HG03025 (cell line): ENCODE results near the gene LAMTOR2.

ENCODE experiments used
- ATAC-seq: cut with Tn5 transposase; IDR thresholded peaks from one replicate; pipeline ENCODE4 v1.9.1; 2021; ENCODE audit warnings: mild to moderate bottlenecking, moderate library complexity; ENCODE audit not compliant: unreplicated experiment, low FRiP score

The LAMTOR2 gene

DNA sequence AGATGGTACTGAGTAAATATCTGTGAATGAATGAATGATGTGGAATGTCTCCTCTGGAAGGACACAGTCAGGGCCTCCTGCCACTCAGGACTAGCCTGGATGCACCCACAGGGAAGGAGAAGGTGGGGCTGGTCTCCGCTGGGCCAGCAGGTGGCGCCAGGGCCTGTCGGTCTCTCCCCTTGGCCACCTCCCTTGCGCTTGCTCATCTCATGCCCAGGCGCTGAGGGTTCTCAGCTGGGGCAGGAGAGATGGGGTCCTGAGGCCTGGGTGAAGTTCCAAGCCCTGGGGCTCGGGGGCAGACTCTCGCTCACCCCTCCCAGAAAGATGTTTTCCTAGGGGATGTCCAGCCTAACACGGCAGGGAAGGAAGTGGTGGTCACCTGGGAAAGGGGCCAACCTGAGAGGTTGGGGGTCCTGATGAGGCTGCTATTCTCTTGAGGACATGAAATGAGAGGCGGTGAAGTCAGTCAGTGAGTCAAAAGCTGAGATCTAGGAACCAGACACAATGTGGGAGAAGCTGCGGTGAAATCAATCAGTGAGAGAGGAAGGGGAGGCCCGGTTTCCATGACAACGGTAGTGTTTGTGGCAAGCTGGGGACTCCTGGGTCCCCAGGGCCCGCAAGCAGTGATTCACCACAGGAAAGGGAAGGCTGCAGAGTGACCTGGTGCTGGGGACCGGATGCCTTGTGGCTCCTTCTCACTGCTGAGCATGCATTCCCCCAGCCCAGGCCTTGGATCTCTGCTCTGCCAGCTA is 42.2 kb downstream of the LAMTOR2 start:
- peak; percentile 48 for ATAC-seq

DNA sequence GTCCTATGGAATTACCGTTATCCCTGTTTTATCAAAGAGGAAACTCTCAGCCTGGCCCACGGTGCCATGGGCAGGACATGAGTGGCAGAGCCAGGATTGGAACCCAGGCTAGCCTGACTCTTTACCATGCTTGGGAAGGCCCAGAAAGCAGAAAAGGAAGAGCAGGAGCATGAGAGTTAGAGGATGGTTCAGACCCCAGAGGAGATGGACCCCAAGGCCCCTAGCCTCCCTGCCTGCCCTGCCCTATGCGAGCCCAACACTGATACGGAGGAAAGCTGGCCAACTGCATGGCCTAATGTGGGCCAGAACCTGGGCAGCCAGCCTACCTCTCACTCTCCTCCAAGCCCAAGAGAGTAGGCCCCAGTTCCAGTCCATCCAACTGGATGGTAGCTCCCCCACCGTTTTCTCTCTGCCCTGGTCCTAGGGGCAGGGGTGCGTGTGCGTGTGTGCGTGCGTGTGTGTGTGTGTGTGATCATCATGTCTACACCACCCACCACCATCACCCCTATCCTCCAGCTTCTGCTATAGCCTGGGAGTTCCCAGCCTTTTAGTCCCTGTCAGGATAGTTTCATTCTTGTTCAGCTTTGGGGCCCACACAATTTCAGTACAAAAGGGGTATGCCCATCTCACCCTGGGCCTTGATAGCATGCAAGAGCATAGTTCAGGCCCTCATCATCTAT is 43.1 kb downstream of the LAMTOR2 start:
- ATAC-seq: no peak

DNA sequence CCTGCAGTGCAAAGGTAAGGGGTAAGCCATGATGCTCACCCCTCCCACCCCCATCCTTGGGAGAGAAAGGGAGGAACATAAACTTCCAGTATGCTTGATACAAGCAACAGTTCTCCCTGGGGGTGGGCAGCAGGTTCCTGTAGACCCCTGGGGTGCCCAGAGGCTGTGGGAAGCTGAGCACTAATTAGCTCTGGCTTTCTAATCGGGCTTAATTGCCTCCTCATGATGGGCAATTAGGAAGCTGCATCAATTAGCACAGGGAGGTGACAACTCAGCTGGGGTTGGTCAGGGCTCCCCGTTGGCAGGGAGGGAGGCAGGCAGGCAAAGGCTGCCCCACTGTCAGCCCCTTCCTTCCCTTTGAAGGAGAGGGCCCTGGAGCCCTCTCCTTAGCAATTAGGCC is 44.2 kb downstream of the LAMTOR2 start:
- ATAC-seq: no peak

DNA sequence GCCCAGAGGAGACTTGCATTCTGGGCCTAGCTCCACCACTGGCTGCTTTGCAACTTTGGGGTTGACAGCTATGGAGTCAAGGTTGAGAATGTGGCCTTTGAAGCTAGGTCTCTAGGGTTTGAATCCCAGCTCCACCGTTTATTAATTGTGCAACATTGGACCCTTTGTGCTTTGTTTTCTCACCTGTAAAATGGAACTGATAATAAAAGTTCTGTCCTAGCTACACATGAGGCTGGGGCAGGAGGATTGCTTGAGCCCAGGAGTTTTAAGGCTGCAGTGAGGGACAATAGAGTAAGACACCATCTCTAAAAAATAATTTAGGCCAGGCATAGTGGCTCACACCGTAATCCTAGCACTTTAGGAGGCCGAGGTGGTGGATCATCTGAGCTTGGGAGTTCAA is 44.7 kb downstream of the LAMTOR2 start:
- ATAC-seq: no peak

DNA sequence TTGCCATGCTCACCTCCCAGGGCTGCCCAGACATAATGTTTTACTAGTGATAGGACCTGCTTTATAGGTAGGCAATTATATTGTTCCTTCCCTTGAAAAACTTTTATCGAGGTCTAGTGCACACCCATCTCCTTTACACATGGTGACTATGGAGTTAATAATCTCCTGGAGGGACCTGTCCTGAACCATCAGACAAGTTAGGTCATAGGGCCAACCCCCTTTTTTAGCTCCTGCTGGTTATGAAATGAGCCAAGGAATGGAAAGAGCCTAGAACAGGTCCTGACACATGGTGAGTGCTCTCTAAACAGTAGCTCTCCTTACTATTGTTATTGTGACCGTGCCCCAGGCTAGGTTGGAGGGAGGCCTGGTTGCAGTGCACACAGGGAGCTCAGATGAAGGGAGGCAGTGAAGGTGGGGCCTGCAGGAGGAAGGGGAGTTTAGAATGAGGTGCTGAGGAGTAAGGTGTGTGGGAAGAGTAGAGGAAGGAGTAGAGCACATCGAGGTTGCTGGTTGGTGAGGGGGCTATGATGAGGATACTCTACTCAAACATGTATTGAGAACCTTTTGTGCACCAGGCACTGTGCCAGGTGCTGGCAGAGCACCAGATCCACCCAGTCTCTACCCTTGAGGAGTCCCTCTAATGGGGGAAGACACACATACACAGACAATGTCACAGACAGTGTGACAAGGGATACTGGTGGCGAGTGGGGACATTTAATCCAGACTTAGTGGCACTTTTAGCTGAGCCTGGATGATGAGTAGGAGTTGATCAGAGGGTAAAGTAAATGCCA is 45.8 kb downstream of the LAMTOR2 start:
- ATAC-seq: no peak

DNA sequence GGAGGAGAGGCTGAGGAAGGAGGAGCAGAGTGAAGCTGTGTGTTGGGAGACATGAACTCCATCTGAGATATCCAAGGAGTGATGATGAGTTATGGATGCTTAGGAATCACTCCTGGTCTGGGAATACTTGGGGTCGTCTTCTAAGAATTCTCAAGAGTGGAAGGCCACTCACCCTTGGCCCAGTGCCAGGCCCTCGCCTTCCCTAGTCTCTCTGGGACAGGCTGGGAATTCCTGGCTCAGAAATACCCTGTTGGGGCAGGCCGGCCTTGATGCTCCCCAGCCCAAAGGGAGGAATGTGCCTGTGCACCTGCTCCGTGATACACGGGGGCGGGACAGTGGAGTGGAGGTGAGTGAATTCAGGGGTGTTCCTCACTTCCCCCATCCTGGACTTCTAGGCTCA is 47.3 kb downstream of the LAMTOR2 start:
- ATAC-seq: no peak

DNA sequence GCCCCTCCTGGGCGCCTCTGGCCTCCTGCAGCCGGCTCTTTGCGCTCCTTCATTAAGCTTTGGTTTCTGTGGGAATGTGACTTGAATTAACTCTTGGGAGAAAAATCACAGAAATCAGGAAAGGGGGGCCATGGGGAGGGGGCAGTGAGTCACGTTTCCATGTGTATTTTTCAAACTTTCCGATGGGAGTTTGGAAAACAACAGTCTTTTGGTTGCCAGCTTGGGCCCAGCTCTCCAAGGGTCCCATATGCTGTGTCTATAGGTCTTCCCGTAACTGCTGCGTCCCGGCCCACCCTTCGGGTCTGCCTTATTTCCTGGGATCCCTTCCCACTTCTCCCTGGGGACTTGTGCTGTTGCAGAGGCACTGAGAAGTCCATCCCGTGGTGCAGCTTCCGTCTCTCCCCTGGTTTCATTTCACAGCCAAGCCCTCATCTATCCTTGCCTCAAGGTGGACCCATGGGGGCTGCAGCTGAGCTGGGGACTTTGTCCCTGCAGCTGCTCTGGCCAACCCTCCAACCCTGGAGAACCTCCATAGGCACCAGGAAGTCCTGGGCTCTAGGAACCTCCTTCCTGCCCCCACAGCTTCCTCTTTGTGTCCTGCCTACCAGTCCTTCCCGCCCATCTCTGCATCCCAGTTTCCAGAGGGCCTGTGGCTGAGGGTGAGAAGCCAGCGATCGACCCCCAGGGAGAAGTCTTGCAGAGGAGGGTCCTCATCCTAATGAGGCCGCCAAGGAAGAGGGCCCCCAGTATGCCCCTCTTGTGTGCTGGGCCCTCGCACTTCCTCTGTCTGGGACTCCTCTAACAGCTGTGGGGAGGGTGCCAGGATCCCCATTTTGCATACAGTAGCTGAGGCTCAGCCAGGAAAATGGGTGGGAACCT is 48.3 kb downstream of the LAMTOR2 start:
- no peak for ATAC-seq

DNA sequence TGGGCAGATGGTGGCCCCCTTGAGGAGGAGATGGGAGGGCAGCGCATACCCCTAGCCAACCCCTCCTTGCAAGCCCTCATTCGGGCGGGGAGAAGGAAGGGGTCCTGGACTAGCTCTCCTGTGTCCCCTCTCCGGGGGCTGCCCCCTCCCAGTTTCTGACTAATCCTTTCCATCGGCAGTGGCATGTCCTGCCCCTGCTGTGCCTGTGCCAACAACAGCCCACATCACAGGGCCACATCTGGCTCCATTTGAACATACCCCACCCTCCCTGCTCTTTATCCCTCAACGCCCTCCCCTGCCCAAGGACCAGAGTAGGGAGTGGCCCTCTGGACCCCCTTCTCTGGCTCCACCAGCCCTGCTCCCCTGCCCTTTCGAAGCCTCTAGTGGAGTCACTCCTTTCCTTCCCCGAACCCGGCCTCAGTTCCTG is 49.0 kb downstream of the LAMTOR2 start:
- ATAC-seq: no peak

DNA sequence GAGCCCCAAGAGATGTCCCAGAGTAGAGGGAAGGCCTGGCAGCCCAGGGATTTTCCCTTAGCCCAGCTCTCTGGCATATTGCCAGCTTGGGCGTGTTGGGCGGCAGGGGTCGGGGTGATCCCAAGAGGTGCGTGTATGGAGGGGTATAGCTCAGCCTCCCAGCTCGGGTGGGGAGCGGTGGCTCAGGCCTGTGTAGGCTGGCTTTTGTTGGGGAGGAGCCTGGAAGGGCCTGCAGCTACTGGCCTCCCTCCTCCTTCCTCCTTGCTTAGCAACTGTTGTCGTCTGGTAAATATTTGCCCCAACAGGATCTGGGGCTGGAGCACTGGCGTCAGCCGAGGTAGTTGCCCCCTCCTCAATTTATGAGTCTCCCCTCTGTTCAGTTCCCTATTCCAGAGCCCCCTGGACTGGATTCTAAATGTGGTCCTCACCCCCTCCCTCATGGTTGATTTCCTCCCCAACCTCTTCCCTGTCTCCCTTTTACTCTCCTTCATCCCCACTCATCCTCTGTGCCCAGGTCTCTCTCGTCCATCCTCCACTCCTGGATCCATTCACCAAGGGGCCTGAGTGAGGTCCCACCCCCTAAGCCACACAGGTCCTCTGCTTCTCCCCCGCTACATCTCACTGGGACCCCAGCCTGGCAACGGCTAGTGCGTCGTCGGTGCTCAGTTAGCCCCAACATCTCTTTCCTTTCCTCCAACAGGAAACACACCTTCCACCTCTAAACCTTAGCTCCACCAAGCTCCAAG is 49.7 kb downstream of the LAMTOR2 start:
- ATAC-seq: no peak

DNA sequence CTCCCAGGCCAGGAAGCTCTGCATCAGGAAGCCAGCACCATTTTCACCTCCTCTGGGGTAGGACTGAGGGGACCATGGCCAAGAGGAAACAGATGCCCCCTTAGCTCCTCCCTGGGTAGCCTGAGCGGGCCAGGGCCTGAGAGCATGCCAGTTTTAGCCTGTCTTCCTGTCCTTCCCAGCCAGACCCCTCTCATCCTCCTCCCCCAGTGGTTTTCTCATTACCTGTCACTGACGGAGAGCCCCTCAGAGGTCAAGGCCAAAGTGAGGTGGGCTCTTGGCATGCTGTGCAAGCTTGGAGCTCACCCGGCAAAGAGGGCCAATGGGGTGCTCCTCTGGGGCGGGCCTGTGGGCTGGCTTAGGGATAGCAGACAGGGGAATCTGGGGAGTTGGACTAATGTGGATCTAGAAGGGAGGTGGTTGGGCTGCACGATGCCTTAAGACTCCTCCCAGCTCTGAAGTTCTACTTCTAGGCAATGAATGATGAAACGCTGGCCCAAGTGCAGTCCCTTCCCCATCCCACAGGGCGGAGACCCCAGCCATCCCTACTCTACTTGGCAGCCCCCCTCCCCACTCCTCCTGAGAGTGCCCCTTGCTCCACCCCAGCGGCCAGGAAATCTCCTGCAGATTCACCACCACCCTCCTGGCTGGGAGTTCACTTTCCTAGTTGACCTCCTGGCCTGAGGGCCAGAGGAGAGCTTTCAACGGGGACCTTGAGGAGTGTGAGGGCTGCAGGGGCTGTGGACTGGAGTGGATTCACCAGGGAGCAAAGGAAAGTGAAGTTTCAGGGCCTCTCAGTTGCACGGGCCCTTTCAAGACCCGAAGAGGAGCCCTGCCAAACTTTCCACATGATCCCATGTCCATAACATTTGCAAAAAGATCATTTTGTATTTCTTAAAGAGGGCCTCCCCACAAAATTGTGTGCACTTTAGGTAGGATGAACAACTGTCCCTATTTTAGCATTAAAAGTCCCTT is 50.6 kb downstream of the LAMTOR2 start:
- ATAC-seq: no peak

DNA sequence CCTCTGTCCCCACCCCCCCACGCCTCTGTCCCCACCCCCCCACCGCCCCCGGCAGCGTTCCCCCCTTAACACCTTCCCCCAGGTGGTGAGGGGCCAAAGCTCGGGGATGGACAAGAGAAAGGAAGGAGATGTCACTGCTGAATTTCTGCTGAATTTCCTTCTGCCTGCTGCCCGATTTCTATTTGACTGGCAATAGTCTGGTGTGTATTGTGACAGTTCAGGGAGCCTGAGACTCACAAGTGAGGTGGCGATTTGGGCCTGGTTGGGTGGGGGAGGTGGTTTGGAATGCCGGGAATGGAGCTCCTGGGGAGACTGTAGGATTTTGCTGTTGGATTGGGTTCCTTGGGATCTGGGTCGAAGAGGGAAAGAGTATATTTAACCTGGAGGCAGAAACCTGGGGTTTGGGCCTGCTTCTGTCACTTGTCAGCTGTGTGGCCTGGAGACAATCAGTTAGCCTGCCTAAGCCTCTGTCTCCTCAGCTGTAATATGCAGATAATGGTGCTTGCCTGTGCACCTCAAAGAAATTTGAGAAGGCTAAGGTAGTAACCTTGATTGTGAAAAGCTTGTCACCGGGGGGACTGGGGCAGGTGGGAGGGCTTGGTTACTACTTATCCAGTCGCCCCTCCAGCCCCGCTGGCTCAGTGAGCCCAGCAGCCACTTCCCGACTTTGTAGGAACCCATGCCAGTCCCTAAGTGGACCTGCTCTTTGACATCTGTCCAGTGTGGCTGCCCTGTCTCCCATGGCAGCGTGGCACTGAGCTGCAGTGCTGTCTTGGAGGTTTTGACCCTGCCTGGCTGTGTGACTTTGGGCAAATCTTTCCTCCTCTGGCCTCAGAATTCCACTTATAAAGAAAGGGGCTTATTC is 52.3 kb downstream of the LAMTOR2 start:
- peak; percentile 10 for ATAC-seq

DNA sequence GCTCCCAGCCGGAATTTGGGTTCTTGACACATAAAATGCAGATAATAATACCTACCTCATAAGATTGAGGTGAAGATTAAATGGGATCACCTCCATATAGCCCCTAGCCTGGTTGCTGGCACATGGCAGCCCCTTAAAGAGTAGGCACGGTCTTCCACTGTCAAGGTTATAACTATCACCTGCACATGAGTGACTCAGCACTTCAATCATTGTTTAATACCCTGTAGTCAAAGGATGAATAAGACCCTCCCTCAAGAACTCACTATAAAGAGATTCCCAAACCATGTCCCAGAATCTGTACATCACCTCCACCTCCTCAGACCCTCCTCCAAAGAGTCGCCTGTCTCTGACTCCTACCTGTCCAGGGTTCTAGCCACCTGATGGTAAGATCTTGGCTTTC is 53.5 kb downstream of the LAMTOR2 start:
- ATAC-seq: no peak
